SK-N-SH treated with all-trans-retinoic acid at 6 μM for 48 hours (cell line): ENCODE measurements around the gene METTL22.

Source experiments
- ATAC-seq: fragments of 200-7000 bp; cut with Tn5 transposase; 3 replicates; pipeline ENCODE4 v1.9.1; 2020; ENCODE audit warnings: mild to moderate bottlenecking, moderate library complexity
- ARNTL ChIP-seq: fragments of 450-650 bp; formaldehyde crosslinking; IDR thresholded peaks from 2 replicates; pipeline ENCODE4 v1.5.0; 2020; ENCODE audit warnings: low read depth, mild to moderate bottlenecking, moderate library complexity, borderline replicate concordance
- BACH2 ChIP-seq: fragments of 250-450 bp; sonication (Bioruptor Pico); IDR thresholded peaks from 2 replicates; pipeline ENCODE4 v1.9.0; 2021; ENCODE audit warnings: mild to moderate bottlenecking, borderline replicate concordance
- CSDC2 ChIP-seq: fragments of 250-450 bp; sonication (Bioruptor Pico); IDR thresholded peaks from 2 replicates; pipeline ENCODE4 v1.5.0; 2020; ENCODE audit warnings: mild to moderate bottlenecking, moderate library complexity
- ESRRG ChIP-seq: fragments of 250-450 bp; sonication (Bioruptor Pico); IDR thresholded peaks from 2 replicates; pipeline ENCODE4 v1.6.1; 2021; ENCODE audit warnings: mild to moderate bottlenecking
- GLIS3 ChIP-seq: fragments of 250-450 bp; sonication (Bioruptor Pico); IDR thresholded peaks from 2 replicates; pipeline ENCODE4 v1.5.0; 2020; ENCODE audit warnings: mild to moderate bottlenecking, moderate library complexity
- ISL1 ChIP-seq: fragments of 250-450 bp; sonication (Bioruptor Pico); IDR thresholded peaks from 2 replicates; pipeline ENCODE4 v2.1.2; 2022; ENCODE audit warnings: mild to moderate bottlenecking, moderate library complexity
- OSR1 ChIP-seq: fragments of 250-450 bp; sonication (Bioruptor Pico); IDR thresholded peaks from 2 replicates; pipeline ENCODE4 v1.8.0; 2022; ENCODE audit warnings: moderate library complexity, mild to moderate bottlenecking, inconsistent platforms
- PATZ1 ChIP-seq: fragments of 250-450 bp; sonication (Bioruptor Pico); IDR thresholded peaks from 2 replicates; pipeline ENCODE4 v1.8.0; 2020; ENCODE audit warnings: mild to moderate bottlenecking, moderate library complexity, borderline replicate concordance
- PPARA ChIP-seq: fragments of 250-450 bp; sonication (Bioruptor Pico); IDR thresholded peaks from 2 replicates; pipeline ENCODE4 v1.5.0; 2020; ENCODE audit warnings: mild to moderate bottlenecking, borderline replicate concordance
- RARB ChIP-seq: fragments of 250-450 bp; sonication (Bioruptor Pico); IDR thresholded peaks from 2 replicates; pipeline ENCODE4 v1.8.0; 2021; ENCODE audit warnings: mild to moderate bottlenecking, moderate library complexity
- SNAI2 ChIP-seq: fragments of 250-450 bp; sonication (Bioruptor Pico); IDR thresholded peaks from 2 replicates; pipeline ENCODE4 v1.5.0; 2020; ENCODE audit warnings: mild to moderate bottlenecking, moderate library complexity
- TCF4 ChIP-seq: fragments of 250-450 bp; sonication (Bioruptor Pico); IDR thresholded peaks from 2 replicates; pipeline ENCODE4 v1.8.0; 2021; ENCODE audit warnings: mild to moderate bottlenecking, moderate library complexity, borderline replicate concordance
- TOX ChIP-seq: fragments of 250-450 bp; sonication (Bioruptor Pico); IDR thresholded peaks from 2 replicates; pipeline ENCODE4 v1.8.0; 2021; ENCODE audit warnings: mild to moderate bottlenecking, moderate library complexity, borderline replicate concordance
- TSHZ2 ChIP-seq: fragments of 250-450 bp; sonication (Bioruptor Pico); IDR thresholded peaks from 2 replicates; pipeline ENCODE4 v1.5.0; 2020; ENCODE audit warnings: mild to moderate bottlenecking, moderate library complexity
- ZC3H10 ChIP-seq: fragments of 250-450 bp; sonication (Bioruptor Pico); IDR thresholded peaks from 2 replicates; pipeline ENCODE4 v1.5.1; 2021; ENCODE audit warnings: mild to moderate bottlenecking, moderate library complexity
- ZFP3 ChIP-seq: fragments of 250-450 bp; sonication (Bioruptor Pico); IDR thresholded peaks from 2 replicates; pipeline ENCODE4 v1.5.0; 2020; ENCODE audit warnings: mild to moderate bottlenecking, moderate library complexity
- ZFP30 ChIP-seq: fragments of 450-650 bp; formaldehyde crosslinking; IDR thresholded peaks from 2 replicates; pipeline ENCODE4 v1.5.0; 2022; ENCODE audit warnings: mild to moderate bottlenecking, moderate library complexity
- ZNF565 ChIP-seq: fragments of 450-650 bp; formaldehyde crosslinking; conservative IDR thresholded peaks from 2 replicates; pipeline ENCODE4 v1.5.0; 2020; ENCODE audit warnings: low read depth, mild to moderate bottlenecking, moderate library complexity
- ZNF70 ChIP-seq: fragments of 450-650 bp; formaldehyde crosslinking; IDR thresholded peaks from 2 replicates; pipeline ENCODE4 v1.5.0; 2020; ENCODE audit warnings: mild to moderate bottlenecking, moderate library complexity
- TF ChIP-seq, protein P1 (sequence below): fragments of 250-450 bp; sonication (Bioruptor Pico); IDR thresholded peaks from 2 replicates; pipeline ENCODE4 v1.5.1; 2021; ENCODE audit warnings: mild to moderate bottlenecking, moderate library complexity
- TF ChIP-seq, protein P2 (sequence below): fragments of 250-450 bp; sonication (Bioruptor Pico); IDR thresholded peaks from 2 replicates; pipeline ENCODE4 v1.5.1; 2020; ENCODE audit warnings: low read depth, mild to moderate bottlenecking, moderate library complexity
- TF ChIP-seq, protein P3 (sequence below): fragments of 250-450 bp; sonication (Bioruptor Pico); IDR thresholded peaks from 2 replicates; pipeline ENCODE4 v1.8.0; 2021; ENCODE audit warnings: low read depth, mild to moderate bottlenecking, moderate library complexity, borderline replicate concordance

The METTL22 gene

GRCh38 chr16:8576141-8577004 is 45.1 kb upstream of the METTL22 start:
- no peak for TF ChIP-seq BACH2 (CRISPR knock-in tag)
- TF ChIP-seq ZC3H10: no peak
- no peak for TF ChIP-seq PATZ1
- no peak for TF ChIP-seq OSR1 (CRISPR knock-in tag)
- TF ChIP-seq RARB (CRISPR knock-in tag): no peak
- TF ChIP-seq ZFP30 (CRISPR knock-in tag): no peak
- no peak for TF ChIP-seq SNAI2 (CRISPR knock-in tag)
- TF ChIP-seq, protein P1, sequence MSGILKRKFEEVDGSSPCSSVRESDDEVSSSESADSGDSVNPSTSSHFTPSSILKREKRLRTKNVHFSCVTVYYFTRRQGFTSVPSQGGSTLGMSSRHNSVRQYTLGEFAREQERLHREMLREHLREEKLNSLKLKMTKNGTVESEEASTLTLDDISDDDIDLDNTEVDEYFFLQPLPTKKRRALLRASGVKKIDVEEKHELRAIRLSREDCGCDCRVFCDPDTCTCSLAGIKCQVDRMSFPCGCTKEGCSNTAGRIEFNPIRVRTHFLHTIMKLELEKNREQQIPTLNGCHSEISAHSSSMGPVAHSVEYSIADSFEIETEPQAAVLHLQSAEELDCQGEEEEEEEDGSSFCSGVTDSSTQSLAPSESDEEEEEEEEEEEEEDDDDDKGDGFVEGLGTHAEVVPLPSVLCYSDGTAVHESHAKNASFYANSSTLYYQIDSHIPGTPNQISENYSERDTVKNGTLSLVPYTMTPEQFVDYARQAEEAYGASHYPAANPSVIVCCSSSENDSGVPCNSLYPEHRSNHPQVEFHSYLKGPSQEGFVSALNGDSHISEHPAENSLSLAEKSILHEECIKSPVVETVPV (CRISPR knock-in tag): no peak
- TF ChIP-seq, protein P2, sequence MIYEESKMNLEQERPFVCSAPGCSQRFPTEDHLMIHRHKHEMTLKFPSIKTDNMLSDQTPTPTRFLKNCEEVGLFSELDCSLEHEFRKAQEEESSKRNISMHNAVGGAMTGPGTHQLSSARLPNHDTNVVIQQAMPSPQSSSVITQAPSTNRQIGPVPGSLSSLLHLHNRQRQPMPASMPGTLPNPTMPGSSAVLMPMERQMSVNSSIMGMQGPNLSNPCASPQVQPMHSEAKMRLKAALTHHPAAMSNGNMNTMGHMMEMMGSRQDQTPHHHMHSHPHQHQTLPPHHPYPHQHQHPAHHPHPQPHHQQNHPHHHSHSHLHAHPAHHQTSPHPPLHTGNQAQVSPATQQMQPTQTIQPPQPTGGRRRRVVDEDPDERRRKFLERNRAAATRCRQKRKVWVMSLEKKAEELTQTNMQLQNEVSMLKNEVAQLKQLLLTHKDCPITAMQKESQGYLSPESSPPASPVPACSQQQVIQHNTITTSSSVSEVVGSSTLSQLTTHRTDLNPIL (CRISPR knock-in tag): no peak
- TF ChIP-seq TSHZ2 (CRISPR knock-in tag): no peak
- TF ChIP-seq PPARA (CRISPR knock-in tag): no peak
- no peak for TF ChIP-seq ZFP3 (CRISPR knock-in tag)
- no peak for TF ChIP-seq GLIS3 (CRISPR knock-in tag)
- no peak for TF ChIP-seq TCF4 (CRISPR knock-in tag)
- no peak for TF ChIP-seq TOX (CRISPR knock-in tag)
- no peak for TF ChIP-seq CSDC2
- TF ChIP-seq, protein P3, sequence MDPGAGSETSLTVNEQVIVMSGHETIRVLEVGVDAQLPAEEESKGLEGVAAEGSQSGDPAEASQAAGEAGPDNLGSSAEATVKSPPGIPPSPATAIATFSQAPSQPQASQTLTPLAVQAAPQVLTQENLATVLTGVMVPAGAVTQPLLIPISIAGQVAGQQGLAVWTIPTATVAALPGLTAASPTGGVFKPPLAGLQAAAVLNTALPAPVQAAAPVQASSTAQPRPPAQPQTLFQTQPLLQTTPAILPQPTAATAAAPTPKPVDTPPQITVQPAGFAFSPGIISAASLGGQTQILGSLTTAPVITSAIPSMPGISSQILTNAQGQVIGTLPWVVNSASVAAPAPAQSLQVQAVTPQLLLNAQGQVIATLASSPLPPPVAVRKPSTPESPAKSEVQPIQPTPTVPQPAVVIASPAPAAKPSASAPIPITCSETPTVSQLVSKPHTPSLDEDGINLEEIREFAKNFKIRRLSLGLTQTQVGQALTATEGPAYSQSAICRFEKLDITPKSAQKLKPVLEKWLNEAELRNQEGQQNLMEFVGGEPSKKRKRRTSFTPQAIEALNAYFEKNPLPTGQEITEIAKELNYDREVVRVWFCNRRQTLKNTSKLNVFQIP (CRISPR knock-in tag): no peak
- no peak for TF ChIP-seq ISL1 (CRISPR knock-in tag)
- TF ChIP-seq ARNTL: no peak
- no peak for TF ChIP-seq ZNF565 (CRISPR knock-in tag)
- ATAC-seq: no peak

- ATAC-seq: no peak
- TF ChIP-seq ZNF70 (CRISPR knock-in tag) (no peak), TCF4 (CRISPR knock-in tag) (no peak), TSHZ2 (CRISPR knock-in tag) (no peak), GLIS3 (CRISPR knock-in tag) (no peak), ESRRG (CRISPR knock-in tag) (no peak), ZC3H10 (no peak)
Measured at GRCh38 chr16:8577678-8578304, 43.7 kb upstream of the METTL22 start.
